HEK293 (cell line): ENCODE measurements around the gene SUOX.

Experiments
- ATF2 ChIP-seq: fragments of 450-650 bp; formaldehyde crosslinking; IDR thresholded peaks from 2 replicates; pipeline ENCODE4 v1.5.1; 2016; ENCODE audit warnings: missing biosample characterization, missing genetic modification characterization, low read depth
- ELK4 ChIP-seq: IDR thresholded peaks from 2 replicates; pipeline ENCODE4 v1.6.1; 2011; ENCODE audit warnings: mild to moderate bottlenecking, low read depth, low read length, borderline replicate concordance
- GFI1B ChIP-seq: fragments of 450-650 bp; formaldehyde crosslinking; IDR thresholded peaks from 2 replicates; pipeline ENCODE4 v1.5.1; 2016; ENCODE audit warnings: missing biosample characterization, missing genetic modification characterization
- KLF1 ChIP-seq: fragments of 450-650 bp; formaldehyde crosslinking; IDR thresholded peaks from 2 replicates; pipeline ENCODE4 v1.5.1; 2016; ENCODE audit warnings: missing biosample characterization, missing genetic modification characterization
- KLF17 ChIP-seq: fragments of 450-650 bp; formaldehyde crosslinking; IDR thresholded peaks from 2 replicates; pipeline ENCODE4 v1.5.1; 2016; ENCODE audit warnings: missing biosample characterization, missing genetic modification characterization
- KLF7 ChIP-seq: fragments of 450-650 bp; formaldehyde crosslinking; IDR thresholded peaks from 2 replicates; pipeline ENCODE4 v1.5.1; 2016; ENCODE audit warnings: missing biosample characterization, missing genetic modification characterization, borderline replicate concordance
- PRDM1 ChIP-seq: fragments of 450-650 bp; formaldehyde crosslinking; IDR thresholded peaks from 2 replicates; pipeline ENCODE4; 2016; ENCODE audit warnings: missing biosample characterization, missing genetic modification characterization
- SCRT2 ChIP-seq: fragments of 450-650 bp; formaldehyde crosslinking; IDR thresholded peaks from 2 replicates; pipeline ENCODE4 v1.5.1; 2016; ENCODE audit warnings: missing biosample characterization, missing genetic modification characterization
- SP2 ChIP-seq: fragments of 450-650 bp; formaldehyde crosslinking; IDR thresholded peaks from 2 replicates; pipeline ENCODE4 v1.5.1; 2016; ENCODE audit warnings: missing biosample characterization, missing genetic modification characterization
- TCF7L2 ChIP-seq: IDR thresholded peaks from 2 replicates; pipeline ENCODE4 v1.6.1; 2011; ENCODE audit warnings: low read depth, mild to moderate bottlenecking, inconsistent platforms, low read length, moderate library complexity, borderline replicate concordance
- TSHZ1 ChIP-seq: fragments of 450-650 bp; formaldehyde crosslinking; IDR thresholded peaks from 2 replicates; pipeline ENCODE4 v1.5.1; 2016; ENCODE audit warnings: missing biosample characterization, missing genetic modification characterization, borderline replicate concordance
- ZBTB11 ChIP-seq: fragments of 450-650 bp; formaldehyde crosslinking; conservative IDR thresholded peaks from 2 replicates; pipeline ENCODE4 v1.5.1; 2016; ENCODE audit warnings: low read depth, missing biosample characterization, missing genetic modification characterization
- ZBTB21 ChIP-seq: fragments of 450-650 bp; formaldehyde crosslinking; IDR thresholded peaks from 2 replicates; pipeline ENCODE4 v1.5.1; 2017; ENCODE audit warnings: missing biosample characterization, missing genetic modification characterization
- ZBTB48 ChIP-seq: fragments of 450-650 bp; formaldehyde crosslinking; IDR thresholded peaks from 2 replicates; pipeline ENCODE4 v1.5.1; 2016; ENCODE audit warnings: missing biosample characterization, missing genetic modification characterization
- ZFP69B ChIP-seq: fragments of 450-650 bp; formaldehyde crosslinking; IDR thresholded peaks from 2 replicates; pipeline ENCODE4 v1.5.1; 2016; ENCODE audit warnings: missing biosample characterization, missing genetic modification characterization
- ZNF10 ChIP-seq: fragments of 450-650 bp; formaldehyde crosslinking; IDR thresholded peaks from 2 replicates; pipeline ENCODE4 v1.5.1; 2017; ENCODE audit warnings: missing biosample characterization, missing genetic modification characterization
- ZNF146 ChIP-seq: fragments of 450-650 bp; formaldehyde crosslinking; IDR thresholded peaks from 2 replicates; pipeline ENCODE4 v1.5.1; 2016; ENCODE audit warnings: missing biosample characterization, missing genetic modification characterization
- ZNF175 ChIP-seq: fragments of 450-650 bp; formaldehyde crosslinking; IDR thresholded peaks from 2 replicates; pipeline ENCODE4 v1.5.1; 2016; ENCODE audit warnings: missing biosample characterization, missing genetic modification characterization
- ZNF19 ChIP-seq: fragments of 450-650 bp; formaldehyde crosslinking; IDR thresholded peaks from 2 replicates; pipeline ENCODE4; 2016; ENCODE audit warnings: missing biosample characterization, missing genetic modification characterization, low read depth
- ZNF311 ChIP-seq: fragments of 450-650 bp; formaldehyde crosslinking; IDR thresholded peaks from 2 replicates; pipeline ENCODE4 v1.5.1; 2017; ENCODE audit warnings: missing biosample characterization, missing genetic modification characterization, borderline replicate concordance
- ZNF324 ChIP-seq: fragments of 450-650 bp; formaldehyde crosslinking; IDR thresholded peaks from 2 replicates; pipeline ENCODE4 v1.5.1; 2016; ENCODE audit warnings: missing biosample characterization, missing genetic modification characterization
- ZNF426 ChIP-seq: fragments of 450-650 bp; formaldehyde crosslinking; IDR thresholded peaks from 2 replicates; pipeline ENCODE4 v1.5.1; 2017; ENCODE audit warnings: missing biosample characterization, missing genetic modification characterization, mild to moderate bottlenecking, inconsistent platforms, moderate library complexity
- ZNF473 ChIP-seq: fragments of 450-650 bp; formaldehyde crosslinking; IDR thresholded peaks from 2 replicates; pipeline ENCODE4 v1.5.1; 2017; ENCODE audit warnings: missing biosample characterization, missing genetic modification characterization
- ZNF585B ChIP-seq: fragments of 450-650 bp; formaldehyde crosslinking; IDR thresholded peaks from 2 replicates; pipeline ENCODE4 v1.5.1; 2016; ENCODE audit warnings: missing biosample characterization, missing genetic modification characterization
- ZNF629 ChIP-seq: fragments of 450-650 bp; formaldehyde crosslinking; IDR thresholded peaks from 2 replicates; pipeline ENCODE4 v1.5.1; 2017; ENCODE audit warnings: missing biosample characterization, missing genetic modification characterization
- ZNF654 ChIP-seq: fragments of 450-650 bp; formaldehyde crosslinking; IDR thresholded peaks from 2 replicates; pipeline ENCODE4 v1.5.1; 2016; ENCODE audit warnings: low read depth, missing biosample characterization, missing genetic modification characterization
- ZNF704 ChIP-seq: fragments of 450-650 bp; formaldehyde crosslinking; IDR thresholded peaks from 2 replicates; pipeline ENCODE4 v1.5.1; 2016; ENCODE audit warnings: missing biosample characterization, missing genetic modification characterization
- ZNF76 ChIP-seq: fragments of 450-650 bp; formaldehyde crosslinking; IDR thresholded peaks from 2 replicates; pipeline ENCODE4; 2016; ENCODE audit warnings: low read depth, missing biosample characterization, missing genetic modification characterization, borderline replicate concordance
- ZXDB ChIP-seq: fragments of 450-650 bp; formaldehyde crosslinking; IDR thresholded peaks from 2 replicates; pipeline ENCODE4 v1.5.1; 2016; ENCODE audit warnings: missing biosample characterization, missing genetic modification characterization

The SUOX gene

GRCh38 chr12:55972911-55973598 is 24.0 kb upstream of the SUOX start (continued):
- no peak for TF ChIP-seq KLF7 (tag by site-specific recombination)
- no peak for TF ChIP-seq ZNF311
- no peak for TF ChIP-seq ATF2 (tag by site-specific recombination)
- TF ChIP-seq ZBTB11, result 0 out of 2 replicates have a peak, but pooled peaks have one; percentile 50
- TF ChIP-seq SP2, result no peak
- peak; percentile 86 for TF ChIP-seq ZFP69B
- TF ChIP-seq GFI1B (tag by site-specific recombination), result no peak
- no peak for TF ChIP-seq ZNF473 (tag by site-specific recombination)
- 0 out of 2 replicates have a peak, but pooled peaks have one; percentile 32 for TF ChIP-seq KLF1 (tag by site-specific recombination)
- TF ChIP-seq TSHZ1 (tag by site-specific recombination), result no peak
- TF ChIP-seq ZNF10 (tag by site-specific recombination), result no peak
- TF ChIP-seq ZNF426, result no peak
- no peak for TF ChIP-seq ZNF146 (tag by site-specific recombination)
- TF ChIP-seq ELK4, result no peak
- no peak for TF ChIP-seq ZNF704 (tag by site-specific recombination)
- peak; percentile 46; the same call in 1 of the 2 replicates for TF ChIP-seq ZNF76 (tag by site-specific recombination)
- peak; percentile 87; the same call in 1 of the 2 replicates for TF ChIP-seq ZNF324
- no peak for TF ChIP-seq TCF7L2
- TF ChIP-seq ZBTB21 (tag by site-specific recombination), result no peak; the same call in 1 of the 2 replicates
- no peak for TF ChIP-seq ZNF585B (tag by site-specific recombination)
- TF ChIP-seq ZNF654, result no peak
- TF ChIP-seq KLF17 (tag by site-specific recombination), result no peak; the same call in 1 of the 2 replicates
- peak; percentile 99 for TF ChIP-seq PRDM1
- TF ChIP-seq SCRT2, result no peak
- TF ChIP-seq ZNF629 (tag by site-specific recombination), result peak; percentile 50; the same call in 1 of the 2 replicates
- TF ChIP-seq ZNF19 (tag by site-specific recombination), result no peak
- TF ChIP-seq ZNF175, result no peak
- no peak for TF ChIP-seq ZXDB (tag by site-specific recombination)
- peak; percentile 86 for TF ChIP-seq ZBTB48
